ENCODE results near the gene PRPF31.
"Not testable (repeated sequence)": the region's sequence is repeated elsewhere in the genome, so short reads cannot be mapped to it uniquely, and the experiment has no call there.

PRPF31 gene

GRCh38 chr19:54099190-54099902 is 16.2 kb upstream of the PRPF31 start:
- Mint-ChIP-seq H3K27ac (no peak overlapping the region), H3K36me3 (ENCODE audit: insufficient read depth) (peaks cover 32% of the 10 kb centered on the region), H3K4me3 (no peak overlapping the region), H3K4me1 (ENCODE audit: low read depth in 2 of 2) (peaks cover 21 to 29% of the 10 kb centered on the region in 2 donors), H3K27me3 (no peaks in the 10 kb centered on the region), H3K9me3 (no peaks in the 10 kb centered on the region)
- DNase-seq, result no peak
- no peak for ATAC-seq (replicated peaks)

- H3K36me3 Mint-ChIP-seq (ENCODE audit: insufficient read depth), result peaks cover 33% of the 10 kb centered on the region
- not testable (repeated sequence) for H3K27ac Mint-ChIP-seq; H3K4me3 Mint-ChIP-seq; ATAC-seq (replicated peaks); H3K27me3 Mint-ChIP-seq; DNase-seq; H3K9me3 Mint-ChIP-seq
- peaks cover 21 to 31% of the 10 kb centered on the region in 2 donors for H3K4me1 Mint-ChIP-seq (ENCODE audit: low read depth in 2 of 2)
These were observed 15.7 kb upstream of the PRPF31 start for GRCh38 chr19:54099903-54100255.

- peak within 1 kb of the TSS; percentile 10 to 15 for H3K27ac Mint-ChIP-seq
These were observed 15.0 kb upstream of the PRPF31 start, which contains the start of gene OSCAR for GRCh38 chr19:54100561-54100960. Gene OSCAR (minus strand): TSS chr19:54100803. CDS start chr19:54100792, 11 bp downstream.

GRCh38 chr19:54102421-54103169 is 13.0 kb upstream of the PRPF31 start, which contains the start of gene NDUFA3:
Gene NDUFA3 (plus strand): TSS chr19:54102855. CDS start chr19:54102879, 24 bp downstream.
- Mint-ChIP-seq H3K36me3 (ENCODE audit: insufficient read depth) (peaks cover 39% of the 10 kb centered on the region), H3K9me3 (no peaks in the 10 kb centered on the region), H3K27me3 (no peaks in the 10 kb centered on the region), H3K27ac (peak within 1 kb of the TSS; percentile 93 to 96), H3K4me1 (ENCODE audit: low read depth in 2 of 2) (peaks cover 18 to 31% of the 10 kb centered on the region in 2 donors), H3K4me3 (peak within 1 kb of the TSS; percentile 93 to 99)
- ATAC-seq (replicated peaks) (peak; percentile 99), DNase-seq (peak; percentile 95 to 97 (median 96))

More at GRCh38 chr19:54100561-54100960, 15.0 kb upstream of the PRPF31 start, which contains the start of gene OSCAR:
- Mint-ChIP-seq H3K4me3 (peak within 1 kb of the TSS; percentile 49 to 65), H3K9me3 (no peaks in the 10 kb centered on the region), H3K36me3 (ENCODE audit: insufficient read depth) (peaks cover 36% of the 10 kb centered on the region), H3K4me1 (ENCODE audit: low read depth in 2 of 2) (peaks cover 21 to 37% of the 10 kb centered on the region in 2 donors), H3K27me3 (no peaks in the 10 kb centered on the region)
- ATAC-seq (replicated peaks) (no peak), DNase-seq (no peak)

- Mint-ChIP-seq H3K27ac (no peak overlapping the region), H3K27me3 (no peaks in the 10 kb centered on the region), H3K4me3 (no peak overlapping the region), H3K4me1 (ENCODE audit: low read depth in 2 of 2) (peaks cover 18 to 32% of the 10 kb centered on the region in 2 donors), H3K9me3 (no peaks in the 10 kb centered on the region), H3K36me3 (ENCODE audit: insufficient read depth) (peaks cover 54% of the 10 kb centered on the region)
- DNase-seq, result no peak
- no peak for ATAC-seq (replicated peaks)
These were observed 10.4 kb upstream of the PRPF31 start for GRCh38 chr19:54104998-54105715.

GRCh38 chr19:54105796-54106195 is 9.8 kb upstream of the PRPF31 start:
- peaks cover 18 to 36% of the 10 kb centered on the region in 2 donors for H3K4me1 Mint-ChIP-seq (ENCODE audit: low read depth in 2 of 2)
- H3K4me3 Mint-ChIP-seq, result peak overlapping the region in 1 of 2 donors; percentile 26
- ATAC-seq (replicated peaks) (no peak), DNase-seq (no peak)
- H3K9me3 Mint-ChIP-seq, result no peaks in the 10 kb centered on the region
- H3K36me3 Mint-ChIP-seq (ENCODE audit: insufficient read depth), result peaks cover 58% of the 10 kb centered on the region
- H3K27me3 Mint-ChIP-seq, result no peaks in the 10 kb centered on the region
- H3K27ac Mint-ChIP-seq, result no peak overlapping the region

- no peaks in the 10 kb centered on the region for H3K9me3 Mint-ChIP-seq
- no peaks in the 10 kb centered on the region for H3K27me3 Mint-ChIP-seq
- no peak overlapping the region for H3K4me3 Mint-ChIP-seq
- no peak for DNase-seq
- peaks cover 15 to 35% of the 10 kb centered on the region in 2 donors for H3K4me1 Mint-ChIP-seq (ENCODE audit: low read depth in 2 of 2)
- no peak overlapping the region for H3K27ac Mint-ChIP-seq
- H3K36me3 Mint-ChIP-seq (ENCODE audit: insufficient read depth), result peaks cover 65% of the 10 kb centered on the region
- ATAC-seq (replicated peaks), result no peak
These were observed 8.8 kb upstream of the PRPF31 start for GRCh38 chr19:54106716-54107115.

- DNase-seq (no peak), ATAC-seq (replicated peaks) (no peak)
- Mint-ChIP-seq H3K4me1 (ENCODE audit: low read depth in 2 of 2) (peaks cover 9 to 26% of the 10 kb centered on the region in 2 donors), H3K9me3 (no peaks in the 10 kb centered on the region), H3K27me3 (no peaks in the 10 kb centered on the region), H3K27ac (peak overlapping the region in 1 of 2 donors; percentile 52), H3K4me3 (no peak overlapping the region), H3K36me3 (ENCODE audit: insufficient read depth) (peaks cover 64% of the 10 kb centered on the region)
These were observed 7.6 kb upstream of the PRPF31 start for GRCh38 chr19:54107876-54108490.

GRCh38 chr19:54108496-54108895 is 7.1 kb upstream of the PRPF31 start:
- ATAC-seq (replicated peaks) (no peak), DNase-seq (no peak)
- H3K4me3 Mint-ChIP-seq, result no peak overlapping the region
- H3K27ac Mint-ChIP-seq, result no peak overlapping the region
- no peaks in the 10 kb centered on the region for H3K27me3 Mint-ChIP-seq
- H3K36me3 Mint-ChIP-seq (ENCODE audit: insufficient read depth), result peaks cover 64% of the 10 kb centered on the region
- H3K4me1 Mint-ChIP-seq (ENCODE audit: low read depth in 2 of 2), result peaks cover 5 to 23% of the 10 kb centered on the region in 2 donors
- no peaks in the 10 kb centered on the region for H3K9me3 Mint-ChIP-seq

- no peak overlapping the region for H3K4me3 Mint-ChIP-seq
- H3K36me3 Mint-ChIP-seq (ENCODE audit: insufficient read depth), result peaks cover 60% of the 10 kb centered on the region
- H3K9me3 Mint-ChIP-seq, result no peaks in the 10 kb centered on the region
- ATAC-seq (replicated peaks) (no peak), DNase-seq (no peak)
- H3K27me3 Mint-ChIP-seq, result no peaks in the 10 kb centered on the region
- H3K4me1 Mint-ChIP-seq (ENCODE audit: low read depth in 2 of 2), result peaks cover 15 to 34% of the 10 kb centered on the region in 2 donors
- H3K27ac Mint-ChIP-seq, result no peak overlapping the region
These were observed 5.9 kb upstream of the PRPF31 start for GRCh38 chr19:54109651-54110050.

- H3K36me3 Mint-ChIP-seq (ENCODE audit: insufficient read depth), result peaks cover 55% of the 10 kb centered on the region
- H3K9me3 Mint-ChIP-seq, result no peaks in the 10 kb centered on the region
- H3K4me1 Mint-ChIP-seq (ENCODE audit: low read depth in 2 of 2), result peaks cover 29 to 41% of the 10 kb centered on the region in 2 donors
- ATAC-seq (replicated peaks) (peak; percentile 39), DNase-seq (peak in 2 of 3 experiments; percentile 35 to 46)
- peak overlapping the region; percentile 84 to 94 for H3K27ac Mint-ChIP-seq
- H3K27me3 Mint-ChIP-seq, result no peaks in the 10 kb centered on the region
- peak overlapping the region; percentile 84 to 88 for H3K4me3 Mint-ChIP-seq
These were observed 1.0 kb upstream of the PRPF31 start for GRCh38 chr19:54114340-54115108.

GRCh38 chr19:54121259-54121658 is 5.7 kb downstream of the PRPF31 start:
- H3K4me1 Mint-ChIP-seq (ENCODE audit: low read depth in 2 of 2), result peaks cover 7 to 11% of the 10 kb centered on the region in 2 donors
- H3K27ac Mint-ChIP-seq, result no peak overlapping the region
- DNase-seq (no peak), ATAC-seq (replicated peaks) (no peak)
- no peaks in the 10 kb centered on the region for H3K9me3 Mint-ChIP-seq
- H3K27me3 Mint-ChIP-seq, result no peaks in the 10 kb centered on the region
- H3K36me3 Mint-ChIP-seq (ENCODE audit: insufficient read depth), result peaks cover 62% of the 10 kb centered on the region
- no peak overlapping the region for H3K4me3 Mint-ChIP-seq

Measured in effector memory CD8-positive, alpha-beta T cell (primary cell).